ENCODE data around the gene SERPIND1.
"Not testable (repeated sequence)": the region's sequence is repeated elsewhere in the genome, so short reads cannot be mapped to it uniquely, and the experiment has no call there.

Gene SERPIND1

GRCh38 chr22:20773793-20774212, at the start of gene SERPIND1:
SERPIND1 (plus strand) TSS chr22:20774113; CDS start chr22:20779313, 5,200 bp downstream.
- DNase-seq (no peak), ATAC-seq (no peak)
- Mint-ChIP-seq H3K9me3 (no peaks in the 10 kb centered on the region), H3K27ac (no peak within 1 kb of the TSS), H3K4me1 (peaks cover 11% of the 10 kb centered on the region), H3K27me3 (no peaks in the 10 kb centered on the region), H3K4me3 (no peak within 1 kb of the TSS)

GRCh38 chr22:20724676-20725454, 49.0 kb upstream of the SERPIND1 start:
- DNase-seq (no peak), ATAC-seq (no peak)
- no peaks in the 10 kb centered on the region for H3K27me3 Mint-ChIP-seq
- H3K4me1 Mint-ChIP-seq, result no peaks in the 10 kb centered on the region
- peak overlapping the region; percentile 46 to 74 for H3K27ac Mint-ChIP-seq
- H3K9me3 Mint-ChIP-seq, result no peaks in the 10 kb centered on the region
- H3K4me3 Mint-ChIP-seq, result no peak overlapping the region

- ATAC-seq, result no peak
- no peaks in the 10 kb centered on the region for H3K9me3 Mint-ChIP-seq
- H3K4me3 Mint-ChIP-seq, result no peak overlapping the region
- no peaks in the 10 kb centered on the region for H3K4me1 Mint-ChIP-seq
- peak overlapping the region in 1 of 2 donors; percentile 13 for H3K27ac Mint-ChIP-seq
- no peaks in the 10 kb centered on the region for H3K27me3 Mint-ChIP-seq
- no peak for DNase-seq
Observed at GRCh38 chr22:20725987-20726558, 47.8 kb upstream of the SERPIND1 start.

- H3K27ac Mint-ChIP-seq, result no peak overlapping the region
- DNase-seq, result no peak
- no peak for ATAC-seq
- no peaks in the 10 kb centered on the region for H3K27me3 Mint-ChIP-seq
- H3K4me1 Mint-ChIP-seq, result no peaks in the 10 kb centered on the region
- H3K4me3 Mint-ChIP-seq, result no peak overlapping the region
- H3K9me3 Mint-ChIP-seq, result no peaks in the 10 kb centered on the region
Observed at GRCh38 chr22:20727118-20728015, 46.5 kb upstream of the SERPIND1 start.

- no peak for DNase-seq
- H3K27ac Mint-ChIP-seq, result no peak overlapping the region
Observed at GRCh38 chr22:20728523-20729190, 45.3 kb upstream of the SERPIND1 start.

GRCh38 chr22:20729194-20729593, 44.7 kb upstream of the SERPIND1 start:
- Mint-ChIP-seq H3K27me3 (no peaks in the 10 kb centered on the region), H3K4me1 (no peaks in the 10 kb centered on the region), H3K9me3 (no peaks in the 10 kb centered on the region), H3K4me3 (no peak overlapping the region), H3K27ac (no peak overlapping the region)
- no peak for ATAC-seq
- no peak for DNase-seq

More at GRCh38 chr22:20728523-20729190, 45.3 kb upstream of the SERPIND1 start:
- no peaks in the 10 kb centered on the region for H3K9me3 Mint-ChIP-seq
- H3K4me1 Mint-ChIP-seq, result no peaks in the 10 kb centered on the region
- H3K27me3 Mint-ChIP-seq, result no peaks in the 10 kb centered on the region
- H3K4me3 Mint-ChIP-seq, result no peak overlapping the region
- no peak for ATAC-seq

GRCh38 chr22:20732431-20732830, 41.5 kb upstream of the SERPIND1 start:
- not testable (repeated sequence) for H3K27ac Mint-ChIP-seq

GRCh38 chr22:20735356-20736162, 38.4 kb upstream of the SERPIND1 start:
- H3K4me3 Mint-ChIP-seq, H3K27me3 Mint-ChIP-seq, H3K9me3 Mint-ChIP-seq, H3K4me1 Mint-ChIP-seq, ATAC-seq, H3K27ac Mint-ChIP-seq, DNase-seq: not testable (repeated sequence)

More at GRCh38 chr22:20732431-20732830, 41.5 kb upstream of the SERPIND1 start:
- H3K27me3 Mint-ChIP-seq, H3K9me3 Mint-ChIP-seq, DNase-seq, H3K4me3 Mint-ChIP-seq, ATAC-seq, H3K4me1 Mint-ChIP-seq: not testable (repeated sequence)

GRCh38 chr22:20736891-20737290, 37.0 kb upstream of the SERPIND1 start:
- DNase-seq, H3K4me3 Mint-ChIP-seq, ATAC-seq, H3K4me1 Mint-ChIP-seq, H3K27me3 Mint-ChIP-seq, H3K27ac Mint-ChIP-seq, H3K9me3 Mint-ChIP-seq: not testable (repeated sequence)

- Mint-ChIP-seq H3K27me3 (no peaks in the 10 kb centered on the region), H3K4me3 (no peak overlapping the region), H3K9me3 (no peaks in the 10 kb centered on the region), H3K4me1 (no peaks in the 10 kb centered on the region), H3K27ac (peak overlapping the region; percentile 4 to 76)
- DNase-seq (no peak), ATAC-seq (no peak)
Observed at GRCh38 chr22:20738394-20739089, 35.4 kb upstream of the SERPIND1 start.

- no peaks in the 10 kb centered on the region for H3K27me3 Mint-ChIP-seq
- H3K9me3 Mint-ChIP-seq, result no peaks in the 10 kb centered on the region
- no peak overlapping the region for H3K4me3 Mint-ChIP-seq
- DNase-seq (no peak), ATAC-seq (no peak)
- no peak overlapping the region for H3K27ac Mint-ChIP-seq
- no peaks in the 10 kb centered on the region for H3K4me1 Mint-ChIP-seq
Observed at GRCh38 chr22:20740222-20740951, 33.5 kb upstream of the SERPIND1 start.

- Mint-ChIP-seq H3K4me3 (no peak overlapping the region), H3K9me3 (no peaks in the 10 kb centered on the region), H3K4me1 (no peaks in the 10 kb centered on the region), H3K27me3 (no peaks in the 10 kb centered on the region), H3K27ac (no peak overlapping the region)
- ATAC-seq (no peak), DNase-seq (no peak)
Observed at GRCh38 chr22:20741008-20741633, 32.8 kb upstream of the SERPIND1 start.
